ENCODE data around the gene UGT1A9. TPM values are rescaled to one million over a fixed set of nuclear protein-coding genes. Genes with fewer than 3 reads are reported as not detected.
"Not testable (repeated sequence)": the region's sequence is repeated elsewhere in the genome, so short reads cannot be mapped to it uniquely, and the experiment has no call there.

Gene UGT1A9
- not detected for total RNA-seq

DNA sequence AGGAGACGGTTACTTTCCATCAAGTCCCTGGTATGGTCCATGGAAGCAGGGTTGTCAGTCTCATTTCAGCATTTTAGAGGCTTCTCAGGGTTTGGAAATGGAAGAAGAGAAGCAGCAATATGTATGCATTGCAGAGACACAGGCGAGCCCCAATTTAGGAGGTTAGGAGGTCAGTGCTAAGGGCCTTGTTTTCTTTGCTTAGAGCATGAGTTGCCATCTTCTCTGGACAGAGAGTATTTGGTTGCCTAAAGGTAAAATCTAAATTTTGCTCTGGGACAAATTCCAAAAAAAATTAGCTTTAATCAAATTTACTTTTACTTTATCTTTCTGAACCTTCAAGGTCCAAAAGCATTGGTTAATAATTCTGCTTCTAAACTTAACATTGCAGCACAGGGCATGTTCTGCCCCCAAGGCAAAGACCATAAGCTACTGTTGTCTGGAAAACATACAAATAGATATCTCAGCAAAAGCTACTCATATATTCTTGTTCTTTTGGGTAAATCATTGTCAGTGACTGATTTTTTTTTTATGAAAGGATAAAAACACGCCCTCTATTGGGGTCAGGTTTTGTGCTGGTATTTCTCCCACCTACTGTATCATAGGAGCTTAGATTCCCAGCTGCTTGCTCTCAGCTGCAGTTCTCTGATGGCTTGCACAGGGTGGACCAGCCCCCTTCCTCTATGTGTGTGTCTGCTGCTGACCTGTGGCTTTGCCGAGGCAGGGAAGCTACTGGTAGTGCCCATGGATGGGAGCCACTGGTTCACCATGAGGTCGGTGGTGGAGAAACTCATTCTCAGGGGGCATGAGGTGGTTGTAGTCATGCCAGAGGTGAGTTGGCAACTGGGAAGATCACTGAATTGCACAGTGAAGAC is at the start of gene UGT1A9:
Gene UGT1A9 (plus strand): TSS at position 609 of the 872 bp plus-strand sequence. CDS start 37 bp downstream, at position 646.
- peaks cover 2% of the 10 kb centered on the region for H3K27me3 ChIP-seq (ENCODE audit: insufficient read depth, low read length)
- H3K9me3 ChIP-seq (ENCODE audit: low read depth, low read length) = no peaks in the 10 kb centered on the region
- no peak within 1 kb of the TSS for H3K4me3 ChIP-seq (ENCODE audit: low read length)
- H3K4me1 ChIP-seq (ENCODE audit: insufficient read depth, low read length) = no peaks in the 10 kb centered on the region

DNA sequence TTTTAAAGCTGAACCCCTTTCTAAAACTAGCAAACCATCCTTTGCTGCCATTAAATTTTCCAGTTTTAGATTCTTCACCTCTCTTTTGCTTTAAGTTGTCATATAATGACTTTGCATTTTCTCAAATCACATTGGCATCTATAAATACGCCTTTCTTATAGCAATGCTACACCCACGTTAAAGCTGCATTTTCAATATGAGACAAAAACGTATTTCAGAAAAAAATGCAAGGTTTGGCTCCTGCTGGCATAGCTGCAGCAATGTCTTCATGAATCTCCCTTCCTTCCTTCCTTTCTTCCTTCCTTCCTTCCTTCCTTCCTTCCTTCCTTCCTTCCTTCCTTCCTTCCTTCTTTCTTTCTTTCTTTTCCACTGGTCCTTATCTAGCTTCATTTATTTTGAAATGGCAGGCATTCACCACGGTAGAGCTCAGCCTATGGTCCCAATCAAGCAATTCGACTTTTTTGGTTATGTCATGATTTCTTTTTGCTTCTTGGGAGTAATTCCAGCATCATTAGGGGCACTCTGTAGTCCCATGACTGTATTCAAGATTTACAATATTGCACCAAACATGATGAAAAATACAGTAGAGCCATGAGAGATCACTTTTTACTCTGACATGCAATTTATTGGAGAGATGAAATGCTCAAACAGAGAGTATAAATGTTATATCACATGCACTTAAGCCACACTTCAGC is 44.2 kb upstream of the UGT1A9 start:
- Histone ChIP-seq H3K4me1 (ENCODE audit: insufficient read depth, low read length) (no peaks in the 10 kb centered on the region), H3K27me3 (ENCODE audit: insufficient read depth, low read length) (peaks cover 12% of the 10 kb centered on the region), H3K4me3 (ENCODE audit: low read length) (no peak overlapping the region), H3K9me3 (ENCODE audit: low read depth, low read length) (no peaks in the 10 kb centered on the region)

DNA sequence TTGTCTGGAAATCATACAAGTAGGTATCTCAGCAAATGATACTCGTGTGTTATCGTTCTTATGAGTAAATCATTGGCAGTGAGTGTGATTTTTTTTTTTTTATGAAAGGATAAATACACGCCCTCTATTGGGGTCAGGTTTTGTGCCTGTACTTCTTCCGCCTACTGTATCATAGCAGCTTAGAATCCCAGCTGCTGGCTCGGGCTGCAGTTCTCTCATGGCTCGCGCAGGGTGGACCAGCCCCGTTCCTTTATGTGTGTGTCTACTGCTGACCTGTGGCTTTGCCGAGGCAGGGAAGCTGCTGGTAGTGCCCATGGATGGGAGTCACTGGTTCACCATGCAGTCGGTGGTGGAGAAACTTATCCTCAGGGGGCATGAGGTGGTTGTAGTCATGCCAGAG is 35.4 kb upstream of the UGT1A9 start, which contains the start of gene UGT1A10:
Gene UGT1A10 (plus strand): TSS at position 143 of the 400 bp plus-strand sequence. CDS start 75 bp downstream, at position 218.
- not testable (repeated sequence) for H3K4me1 ChIP-seq (ENCODE audit: insufficient read depth, low read length); H3K9me3 ChIP-seq (ENCODE audit: low read depth, low read length); H3K27me3 ChIP-seq (ENCODE audit: insufficient read depth, low read length); H3K4me3 ChIP-seq (ENCODE audit: low read length)

DNA sequence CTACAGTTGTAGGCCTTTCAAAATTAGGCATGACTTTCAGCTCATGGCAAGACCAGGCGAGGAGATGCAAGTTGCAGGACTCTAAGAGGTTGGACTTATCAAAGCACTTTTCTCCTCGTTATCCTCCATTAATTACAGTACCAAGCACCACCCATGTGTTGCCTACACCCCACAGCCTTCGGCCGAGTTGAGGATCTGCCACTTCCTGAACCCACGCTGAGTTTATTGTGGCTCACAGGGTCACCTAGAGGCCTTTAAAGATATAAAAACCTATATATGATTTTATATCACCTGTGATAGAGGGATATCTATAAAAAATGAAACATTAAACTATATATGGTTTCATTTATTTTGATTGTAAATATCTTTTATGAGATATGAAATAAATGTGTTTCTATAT is 32.9 kb upstream of the UGT1A9 start:
- Histone ChIP-seq H3K9me3 (ENCODE audit: low read depth, low read length) (no peaks in the 10 kb centered on the region), H3K4me3 (ENCODE audit: low read length) (no peak overlapping the region), H3K4me1 (ENCODE audit: insufficient read depth, low read length) (no peaks in the 10 kb centered on the region), H3K27me3 (ENCODE audit: insufficient read depth, low read length) (no peaks in the 10 kb centered on the region)

DNA sequence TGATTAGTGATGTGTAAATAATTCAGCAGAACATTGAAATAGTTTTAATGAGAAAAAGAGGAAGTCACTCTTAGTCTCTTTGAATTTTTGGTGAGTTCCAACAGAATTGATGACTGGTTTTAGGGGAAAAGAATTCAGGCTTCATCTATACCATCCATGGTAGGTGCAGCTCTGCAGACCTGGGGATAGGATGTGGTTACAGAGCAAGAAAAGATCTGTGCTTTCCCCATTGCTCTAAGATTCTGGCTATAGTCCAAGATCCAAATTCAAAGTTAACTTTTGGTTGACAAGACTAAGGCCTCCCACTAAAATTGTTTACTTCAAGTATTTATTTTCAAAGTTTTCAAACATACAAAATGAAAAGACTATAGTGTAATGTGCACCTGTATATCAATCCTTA is 31.8 kb upstream of the UGT1A9 start:
- no peak overlapping the region for H3K4me3 ChIP-seq (ENCODE audit: low read length)
- H3K9me3 ChIP-seq (ENCODE audit: low read depth, low read length) = no peaks in the 10 kb centered on the region
- H3K4me1 ChIP-seq (ENCODE audit: insufficient read depth, low read length) = no peaks in the 10 kb centered on the region
- no peaks in the 10 kb centered on the region for H3K27me3 ChIP-seq (ENCODE audit: insufficient read depth, low read length)

DNA sequence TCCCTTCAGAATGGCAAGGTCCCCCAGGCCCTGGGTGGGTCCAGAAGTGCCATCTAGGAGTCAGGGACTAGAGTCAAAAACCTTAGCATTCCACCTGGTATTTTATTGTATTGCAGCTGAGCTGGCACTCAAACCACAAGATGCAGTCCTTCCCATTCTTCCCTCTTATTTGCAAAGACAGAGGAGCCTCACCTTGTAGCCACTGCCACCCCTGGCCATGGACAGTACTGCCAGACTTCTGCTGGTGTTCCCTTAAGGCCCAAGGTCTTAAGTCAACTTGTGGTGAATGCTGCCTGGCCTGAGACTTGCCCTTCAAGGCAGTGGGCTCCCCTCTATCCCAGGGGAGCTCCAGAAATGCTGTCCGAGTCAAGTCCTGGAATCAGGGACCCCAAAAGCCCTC is 28.6 kb upstream of the UGT1A9 start:
- Histone ChIP-seq H3K9me3 (ENCODE audit: low read depth, low read length) (no peaks in the 10 kb centered on the region), H3K27me3 (ENCODE audit: insufficient read depth, low read length) (no peaks in the 10 kb centered on the region), H3K4me3 (ENCODE audit: low read length) (no peak overlapping the region), H3K4me1 (ENCODE audit: insufficient read depth, low read length) (no peaks in the 10 kb centered on the region)

DNA sequence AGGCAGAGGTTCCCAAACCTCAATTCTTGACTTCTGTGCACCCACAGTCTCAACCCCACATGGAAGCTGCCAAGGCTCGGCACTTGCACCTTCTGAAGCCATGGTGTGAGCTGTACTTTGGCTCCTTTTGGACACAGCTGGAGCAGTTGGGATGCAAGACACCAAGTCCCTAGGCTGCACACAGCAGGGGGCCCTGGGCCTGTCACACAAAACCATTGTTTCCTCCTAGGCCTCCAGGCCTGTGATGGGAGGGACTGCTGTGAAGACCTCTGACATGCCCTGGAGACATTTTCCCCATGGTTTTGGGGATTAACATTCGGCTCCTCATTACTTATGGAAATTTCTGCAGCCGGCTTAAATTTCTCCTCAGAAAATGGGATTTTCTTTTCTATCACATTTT is 25.7 kb upstream of the UGT1A9 start:
- not testable (repeated sequence) for H3K27me3 ChIP-seq (ENCODE audit: insufficient read depth, low read length); H3K4me1 ChIP-seq (ENCODE audit: insufficient read depth, low read length); H3K9me3 ChIP-seq (ENCODE audit: low read depth, low read length); H3K4me3 ChIP-seq (ENCODE audit: low read length)

DNA sequence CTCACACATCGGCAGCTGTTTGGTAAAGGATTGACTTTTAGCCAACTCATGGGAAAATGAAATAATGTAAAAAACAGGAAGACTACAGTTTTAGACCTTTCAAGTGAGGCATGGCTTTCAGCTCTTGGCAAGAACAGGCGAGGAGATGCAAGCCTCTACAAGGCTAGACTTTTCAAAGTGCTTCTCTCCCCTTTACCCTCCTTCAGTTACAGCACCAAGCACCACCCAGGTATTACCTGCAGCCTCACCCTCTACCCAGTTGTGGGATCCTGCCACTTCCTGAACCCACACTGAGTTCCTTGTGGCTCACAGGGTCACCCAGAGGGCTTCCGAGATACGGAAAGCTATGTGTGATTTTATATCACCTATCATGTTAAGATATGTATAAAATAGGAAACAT is 20.7 kb upstream of the UGT1A9 start:
- Histone ChIP-seq H3K4me3 (ENCODE audit: low read length) (no peak overlapping the region), H3K27me3 (ENCODE audit: insufficient read depth, low read length) (peaks cover 6% of the 10 kb centered on the region), H3K4me1 (ENCODE audit: insufficient read depth, low read length) (no peaks in the 10 kb centered on the region), H3K9me3 (ENCODE audit: low read depth, low read length) (no peaks in the 10 kb centered on the region)

DNA sequence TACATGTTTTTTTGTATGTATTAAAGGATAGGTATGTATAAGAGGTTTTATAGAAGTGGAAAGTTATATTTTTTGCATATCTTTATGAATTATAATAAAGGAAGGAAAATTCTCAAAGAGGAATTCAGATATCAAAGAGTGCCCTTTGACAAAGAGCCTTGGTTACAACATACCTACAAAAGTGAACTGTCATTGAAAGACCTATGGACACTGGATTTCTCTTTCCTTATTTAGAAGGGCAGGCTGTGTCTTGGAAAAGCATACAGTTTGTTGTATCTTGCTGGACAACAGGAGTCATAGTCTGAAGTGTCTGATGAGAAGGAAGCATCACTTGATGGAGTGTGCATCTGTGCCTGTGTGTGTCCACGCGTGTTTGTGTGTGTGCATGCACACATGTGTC is 20.3 kb upstream of the UGT1A9 start:
- H3K27me3 ChIP-seq (ENCODE audit: insufficient read depth, low read length) = peaks cover 6% of the 10 kb centered on the region

DNA sequence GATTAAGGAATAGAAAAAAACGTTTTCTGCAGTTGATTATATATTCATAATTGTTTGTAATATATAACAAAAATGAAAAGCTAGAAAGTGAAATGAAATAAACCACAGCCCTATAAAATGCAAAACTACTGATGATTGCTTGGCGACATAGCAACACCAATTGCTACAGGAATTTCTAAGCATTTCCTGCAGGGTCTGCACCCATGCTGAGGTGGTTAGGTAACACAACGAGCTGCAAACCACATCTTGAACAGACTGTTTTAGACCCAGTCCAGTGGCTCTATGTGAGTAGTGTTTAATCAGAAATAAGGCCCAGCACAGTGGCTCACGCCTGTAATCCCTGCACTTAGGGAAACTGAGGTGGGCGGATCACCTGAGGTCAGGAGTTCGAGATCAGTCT is 17.2 kb upstream of the UGT1A9 start:
- Histone ChIP-seq H3K4me3 (ENCODE audit: low read length) (no peak overlapping the region), H3K4me1 (ENCODE audit: insufficient read depth, low read length) (no peaks in the 10 kb centered on the region), H3K9me3 (ENCODE audit: low read depth, low read length) (no peaks in the 10 kb centered on the region), H3K27me3 (ENCODE audit: insufficient read depth, low read length) (peaks cover 6% of the 10 kb centered on the region)

More for the DNA sequence above, 20.3 kb upstream of the UGT1A9 start:
- Histone ChIP-seq H3K9me3 (ENCODE audit: low read depth, low read length) (no peaks in the 10 kb centered on the region), H3K4me3 (ENCODE audit: low read length) (no peak overlapping the region), H3K4me1 (ENCODE audit: insufficient read depth, low read length) (no peaks in the 10 kb centered on the region)

DNA sequence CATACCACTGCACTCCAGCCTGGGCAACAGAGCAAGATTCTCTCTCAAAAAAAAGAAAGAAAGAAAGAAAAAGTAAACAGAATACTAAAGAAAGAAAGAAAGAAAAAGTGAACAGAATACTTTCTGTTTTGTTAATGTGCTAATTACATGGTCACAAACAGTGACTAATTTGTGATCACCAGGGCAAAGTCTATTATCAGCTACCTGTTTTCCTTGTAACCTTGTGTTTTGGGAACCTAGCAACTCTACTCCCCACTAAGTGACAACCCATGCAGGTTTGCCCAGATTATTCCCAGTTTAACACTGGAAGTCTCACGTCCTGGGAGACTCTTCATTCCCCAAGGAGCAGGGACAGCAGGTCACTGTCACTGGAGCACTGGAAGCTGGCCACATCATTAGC is 16.7 kb upstream of the UGT1A9 start:
- peaks cover 6% of the 10 kb centered on the region for H3K27me3 ChIP-seq (ENCODE audit: insufficient read depth, low read length)
- no peak overlapping the region for H3K4me3 ChIP-seq (ENCODE audit: low read length)
- H3K9me3 ChIP-seq (ENCODE audit: low read depth, low read length) = no peaks in the 10 kb centered on the region
- H3K4me1 ChIP-seq (ENCODE audit: insufficient read depth, low read length) = no peaks in the 10 kb centered on the region

DNA sequence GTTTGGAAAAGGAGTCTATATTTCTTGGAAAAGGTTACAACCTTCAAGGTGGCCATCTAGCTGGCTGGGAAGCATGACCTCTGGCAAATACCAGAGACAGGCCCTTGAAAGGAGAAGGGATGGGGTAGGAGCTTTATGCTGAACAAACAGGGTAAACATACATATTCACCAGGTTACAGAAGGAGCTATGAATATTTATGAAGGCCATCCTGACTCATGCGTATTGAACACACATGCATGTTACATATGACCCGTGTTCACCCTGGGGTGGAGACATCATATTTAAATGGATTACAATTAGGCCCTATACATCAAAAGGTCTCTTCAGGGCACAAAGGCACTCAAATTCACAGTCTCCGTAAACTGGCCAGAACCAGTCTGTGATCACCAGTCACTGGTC is 15.8 kb upstream of the UGT1A9 start:
- not testable (repeated sequence) for H3K4me3 ChIP-seq (ENCODE audit: low read length); H3K27me3 ChIP-seq (ENCODE audit: insufficient read depth, low read length); H3K9me3 ChIP-seq (ENCODE audit: low read depth, low read length); H3K4me1 ChIP-seq (ENCODE audit: insufficient read depth, low read length)

DNA sequence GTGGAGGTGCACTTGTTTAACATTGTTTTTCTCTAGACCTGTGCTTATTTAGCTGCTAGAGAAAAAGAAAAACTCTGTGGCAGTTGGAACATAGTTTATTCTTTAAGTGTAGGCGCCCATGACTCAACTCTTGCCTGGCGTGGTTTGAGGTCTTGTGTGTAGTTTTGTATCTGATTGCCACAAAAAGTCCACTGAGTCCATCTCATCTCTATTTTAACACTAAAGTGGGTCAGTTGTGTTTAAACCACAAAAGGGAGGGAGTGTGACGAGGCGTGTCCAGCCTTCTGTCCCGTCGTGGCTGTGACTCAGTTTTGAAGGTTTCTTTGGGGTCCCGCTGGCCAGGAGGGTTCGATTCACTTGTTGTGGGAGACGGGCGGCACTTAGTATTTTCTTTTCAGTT is 15.3 kb upstream of the UGT1A9 start:
- Histone ChIP-seq H3K27me3 (ENCODE audit: insufficient read depth, low read length) (peaks cover 3% of the 10 kb centered on the region), H3K9me3 (ENCODE audit: low read depth, low read length) (no peaks in the 10 kb centered on the region), H3K4me3 (ENCODE audit: low read length) (no peak overlapping the region), H3K4me1 (ENCODE audit: insufficient read depth, low read length) (no peaks in the 10 kb centered on the region)

DNA sequence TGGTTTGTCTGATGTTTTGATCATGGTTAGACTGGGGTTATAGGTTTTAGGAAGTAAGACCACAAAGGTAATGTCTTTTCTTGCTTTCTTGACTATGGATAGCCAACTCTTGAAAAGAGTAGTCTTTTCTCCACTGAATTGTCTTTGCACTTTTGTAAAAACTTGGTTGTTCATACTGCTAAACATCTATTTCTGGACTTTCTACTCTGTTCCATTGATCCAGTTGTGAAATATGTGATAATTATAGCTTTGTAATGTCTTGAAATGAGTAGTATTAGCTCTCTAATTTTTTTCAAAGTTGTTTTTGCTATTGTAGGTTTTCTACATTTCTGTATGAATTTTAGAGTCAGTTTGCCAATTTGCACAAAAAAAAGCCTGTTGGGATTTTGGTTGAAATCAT is 13.1 kb upstream of the UGT1A9 start:
- H3K9me3 ChIP-seq (ENCODE audit: low read depth, low read length) = no peaks in the 10 kb centered on the region
- peaks cover 2% of the 10 kb centered on the region for H3K27me3 ChIP-seq (ENCODE audit: insufficient read depth, low read length)
- H3K4me3 ChIP-seq (ENCODE audit: low read length) = no peak overlapping the region
- H3K4me1 ChIP-seq (ENCODE audit: insufficient read depth, low read length) = no peaks in the 10 kb centered on the region

DNA sequence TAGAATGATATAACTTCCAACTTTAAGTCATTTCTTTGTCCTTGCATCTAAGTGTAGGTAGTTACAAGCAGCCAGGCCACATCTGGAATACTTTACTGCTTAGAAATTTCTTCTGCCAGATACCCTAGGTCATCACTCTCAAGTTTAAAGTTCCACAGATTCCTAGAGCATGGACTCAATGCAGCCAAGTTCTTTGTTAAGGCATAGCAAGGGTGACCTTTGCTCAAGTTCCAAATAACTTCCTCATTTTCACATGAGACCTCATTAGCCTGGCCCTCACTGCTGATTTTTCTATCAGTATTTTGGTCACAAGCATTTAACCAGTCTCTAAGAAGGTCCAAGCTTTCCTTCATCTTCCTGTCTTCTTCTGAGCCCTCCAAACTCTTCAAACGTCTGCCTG is 7.8 kb upstream of the UGT1A9 start:
- H3K4me1 ChIP-seq (ENCODE audit: insufficient read depth, low read length) = no peaks in the 10 kb centered on the region
- no peak overlapping the region for H3K4me3 ChIP-seq (ENCODE audit: low read length)
- peaks cover 2% of the 10 kb centered on the region for H3K27me3 ChIP-seq (ENCODE audit: insufficient read depth, low read length)
- no peaks in the 10 kb centered on the region for H3K9me3 ChIP-seq (ENCODE audit: low read depth, low read length)

Data from mononuclear cell (primary cell).